Breast epithelium (tissue), 3 donors: ENCODE measurements around the gene IL15.

Source experiments
- POLR2A ChIP-seq: fragments of 450-650 bp; IDR thresholded peaks from one replicate; pipeline ENCODE4 v1.6.1; 2016; ENCODE audit warnings: antibody characterized with exemption, mild to moderate bottlenecking, moderate library complexity
- POLR2AphosphoS5 ChIP-seq, 3 donors: sonication (generic); formaldehyde crosslinking; IDR thresholded peaks; one replicate each; pipeline ENCODE4 v1.6.1; 2017; ENCODE audit warnings: antibody characterized with exemption in 3 of 3
- TF ChIP-seq, protein P1 (sequence below), 3 donors: fragments of 450-650 bp; IDR thresholded peaks; one replicate each; pipeline ENCODE4 v1.5.1; 2016 to 2017; ENCODE audit warnings: antibody characterized with exemption in 3 of 3, mild to moderate bottlenecking in 3 of 3, moderate library complexity in 3 of 3

DNA sequence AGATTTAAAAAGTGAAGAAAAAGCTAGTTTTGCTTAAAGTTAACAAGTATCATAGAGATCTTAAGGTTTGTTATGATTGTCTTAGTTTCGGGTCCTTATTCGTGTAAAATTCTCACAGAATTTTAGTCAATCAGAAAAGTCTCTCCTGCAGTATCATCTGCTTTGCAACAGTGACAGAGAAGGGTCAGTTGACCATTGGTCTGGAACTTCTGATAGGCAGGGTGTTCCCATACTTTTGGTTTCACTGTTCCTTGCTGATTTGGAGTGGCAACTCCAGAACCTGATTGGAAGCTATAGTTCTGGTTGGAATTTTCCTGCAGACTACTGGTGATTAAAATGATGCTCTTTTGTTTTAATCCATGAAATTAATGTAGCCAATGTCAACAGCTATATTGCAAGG, 1.8 kb downstream of the IL15 start:
- TF ChIP-seq, protein P1, sequence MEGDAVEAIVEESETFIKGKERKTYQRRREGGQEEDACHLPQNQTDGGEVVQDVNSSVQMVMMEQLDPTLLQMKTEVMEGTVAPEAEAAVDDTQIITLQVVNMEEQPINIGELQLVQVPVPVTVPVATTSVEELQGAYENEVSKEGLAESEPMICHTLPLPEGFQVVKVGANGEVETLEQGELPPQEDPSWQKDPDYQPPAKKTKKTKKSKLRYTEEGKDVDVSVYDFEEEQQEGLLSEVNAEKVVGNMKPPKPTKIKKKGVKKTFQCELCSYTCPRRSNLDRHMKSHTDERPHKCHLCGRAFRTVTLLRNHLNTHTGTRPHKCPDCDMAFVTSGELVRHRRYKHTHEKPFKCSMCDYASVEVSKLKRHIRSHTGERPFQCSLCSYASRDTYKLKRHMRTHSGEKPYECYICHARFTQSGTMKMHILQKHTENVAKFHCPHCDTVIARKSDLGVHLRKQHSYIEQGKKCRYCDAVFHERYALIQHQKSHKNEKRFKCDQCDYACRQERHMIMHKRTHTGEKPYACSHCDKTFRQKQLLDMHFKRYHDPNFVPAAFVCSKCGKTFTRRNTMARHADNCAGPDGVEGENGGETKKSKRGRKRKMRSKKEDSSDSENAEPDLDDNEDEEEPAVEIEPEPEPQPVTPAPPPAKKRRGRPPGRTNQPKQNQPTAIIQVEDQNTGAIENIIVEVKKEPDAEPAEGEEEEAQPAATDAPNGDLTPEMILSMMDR (IDR thresholded peaks at IDR 0.05): no peak
- TF ChIP-seq POLR2A (no peak), POLR2AphosphoS5 (IDR thresholded peaks at IDR 0.05) (no peak)
